ENCODE measurements around the gene GPR25. TPM values are rescaled to one million over a fixed set of nuclear protein-coding genes. Genes with fewer than 3 reads are reported as not detected.

Gene GPR25
- total and polyA plus RNA-seq, 10 of the 15 experiments (the other 5 are each of a cell fraction or from before 2014, with no cell fraction given): not detected

- TF ChIP-seq, protein P1, sequence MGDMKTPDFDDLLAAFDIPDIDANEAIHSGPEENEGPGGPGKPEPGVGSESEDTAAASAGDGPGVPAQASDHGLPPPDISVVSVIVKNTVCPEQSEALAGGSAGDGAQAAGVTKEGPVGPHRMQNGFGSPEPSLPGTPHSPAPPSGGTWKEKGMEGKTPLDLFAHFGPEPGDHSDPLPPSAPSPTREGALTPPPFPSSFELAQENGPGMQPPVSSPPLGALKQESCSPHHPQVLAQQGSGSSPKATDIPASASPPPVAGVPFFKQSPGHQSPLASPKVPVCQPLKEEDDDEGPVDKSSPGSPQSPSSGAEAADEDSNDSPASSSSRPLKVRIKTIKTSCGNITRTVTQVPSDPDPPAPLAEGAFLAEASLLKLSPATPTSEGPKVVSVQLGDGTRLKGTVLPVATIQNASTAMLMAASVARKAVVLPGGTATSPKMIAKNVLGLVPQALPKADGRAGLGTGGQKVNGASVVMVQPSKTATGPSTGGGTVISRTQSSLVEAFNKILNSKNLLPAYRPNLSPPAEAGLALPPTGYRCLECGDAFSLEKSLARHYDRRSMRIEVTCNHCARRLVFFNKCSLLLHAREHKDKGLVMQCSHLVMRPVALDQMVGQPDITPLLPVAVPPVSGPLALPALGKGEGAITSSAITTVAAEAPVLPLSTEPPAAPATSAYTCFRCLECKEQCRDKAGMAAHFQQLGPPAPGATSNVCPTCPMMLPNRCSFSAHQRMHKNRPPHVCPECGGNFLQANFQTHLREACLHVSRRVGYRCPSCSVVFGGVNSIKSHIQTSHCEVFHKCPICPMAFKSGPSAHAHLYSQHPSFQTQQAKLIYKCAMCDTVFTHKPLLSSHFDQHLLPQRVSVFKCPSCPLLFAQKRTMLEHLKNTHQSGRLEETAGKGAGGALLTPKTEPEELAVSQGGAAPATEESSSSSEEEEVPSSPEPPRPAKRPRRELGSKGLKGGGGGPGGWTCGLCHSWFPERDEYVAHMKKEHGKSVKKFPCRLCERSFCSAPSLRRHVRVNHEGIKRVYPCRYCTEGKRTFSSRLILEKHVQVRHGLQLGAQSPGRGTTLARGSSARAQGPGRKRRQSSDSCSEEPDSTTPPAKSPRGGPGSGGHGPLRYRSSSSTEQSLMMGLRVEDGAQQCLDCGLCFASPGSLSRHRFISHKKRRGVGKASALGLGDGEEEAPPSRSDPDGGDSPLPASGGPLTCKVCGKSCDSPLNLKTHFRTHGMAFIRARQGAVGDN (IDR thresholded peaks at IDR 0.05): peak; percentile 85
- TF ChIP-seq, protein P2, sequence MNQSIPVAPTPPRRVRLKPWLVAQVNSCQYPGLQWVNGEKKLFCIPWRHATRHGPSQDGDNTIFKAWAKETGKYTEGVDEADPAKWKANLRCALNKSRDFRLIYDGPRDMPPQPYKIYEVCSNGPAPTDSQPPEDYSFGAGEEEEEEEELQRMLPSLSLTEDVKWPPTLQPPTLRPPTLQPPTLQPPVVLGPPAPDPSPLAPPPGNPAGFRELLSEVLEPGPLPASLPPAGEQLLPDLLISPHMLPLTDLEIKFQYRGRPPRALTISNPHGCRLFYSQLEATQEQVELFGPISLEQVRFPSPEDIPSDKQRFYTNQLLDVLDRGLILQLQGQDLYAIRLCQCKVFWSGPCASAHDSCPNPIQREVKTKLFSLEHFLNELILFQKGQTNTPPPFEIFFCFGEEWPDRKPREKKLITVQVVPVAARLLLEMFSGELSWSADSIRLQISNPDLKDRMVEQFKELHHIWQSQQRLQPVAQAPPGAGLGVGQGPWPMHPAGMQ (IDR thresholded peaks at IDR 0.05; ENCODE audit: borderline replicate concordance): no peak
- TF ChIP-seq KAT2A (conservative IDR thresholded peaks at IDR 0.05; ENCODE audit: control insufficient read depth, low read depth, low read length) (no peak), PAX5 (IDR thresholded peaks at IDR 0.05; ENCODE audit: borderline replicate concordance, low read depth, low read length) (no peak), SREBF1 (IDR thresholded peaks at IDR 0.05; ENCODE audit: low read length) (no peak), CEBPB (IDR thresholded peaks at IDR 0.05; ENCODE audit: borderline replicate concordance in 1 of 2, low read depth in 2 of 2, low read length in 2 of 2) (no peak), YBX1 (IDR thresholded peaks at IDR 0.05) (no peak), NKRF (conservative IDR thresholded peaks at IDR 0.05) (no peak), BCL11A (IDR thresholded peaks at IDR 0.05; ENCODE audit: low read depth, low read length) (peak; percentile 13; the same call in 1 of the 2 replicates), USF1 (IDR thresholded peaks at IDR 0.05; ENCODE audit: borderline replicate concordance, extremely low read length, insufficient read depth, low read depth, low read length) (no peak), ZSCAN29 (IDR thresholded peaks at IDR 0.05) (no peak), MEF2A (IDR thresholded peaks at IDR 0.05; ENCODE audit: insufficient read depth, low read depth, low read length) (no peak)
- TF ChIP-seq, protein P3, sequence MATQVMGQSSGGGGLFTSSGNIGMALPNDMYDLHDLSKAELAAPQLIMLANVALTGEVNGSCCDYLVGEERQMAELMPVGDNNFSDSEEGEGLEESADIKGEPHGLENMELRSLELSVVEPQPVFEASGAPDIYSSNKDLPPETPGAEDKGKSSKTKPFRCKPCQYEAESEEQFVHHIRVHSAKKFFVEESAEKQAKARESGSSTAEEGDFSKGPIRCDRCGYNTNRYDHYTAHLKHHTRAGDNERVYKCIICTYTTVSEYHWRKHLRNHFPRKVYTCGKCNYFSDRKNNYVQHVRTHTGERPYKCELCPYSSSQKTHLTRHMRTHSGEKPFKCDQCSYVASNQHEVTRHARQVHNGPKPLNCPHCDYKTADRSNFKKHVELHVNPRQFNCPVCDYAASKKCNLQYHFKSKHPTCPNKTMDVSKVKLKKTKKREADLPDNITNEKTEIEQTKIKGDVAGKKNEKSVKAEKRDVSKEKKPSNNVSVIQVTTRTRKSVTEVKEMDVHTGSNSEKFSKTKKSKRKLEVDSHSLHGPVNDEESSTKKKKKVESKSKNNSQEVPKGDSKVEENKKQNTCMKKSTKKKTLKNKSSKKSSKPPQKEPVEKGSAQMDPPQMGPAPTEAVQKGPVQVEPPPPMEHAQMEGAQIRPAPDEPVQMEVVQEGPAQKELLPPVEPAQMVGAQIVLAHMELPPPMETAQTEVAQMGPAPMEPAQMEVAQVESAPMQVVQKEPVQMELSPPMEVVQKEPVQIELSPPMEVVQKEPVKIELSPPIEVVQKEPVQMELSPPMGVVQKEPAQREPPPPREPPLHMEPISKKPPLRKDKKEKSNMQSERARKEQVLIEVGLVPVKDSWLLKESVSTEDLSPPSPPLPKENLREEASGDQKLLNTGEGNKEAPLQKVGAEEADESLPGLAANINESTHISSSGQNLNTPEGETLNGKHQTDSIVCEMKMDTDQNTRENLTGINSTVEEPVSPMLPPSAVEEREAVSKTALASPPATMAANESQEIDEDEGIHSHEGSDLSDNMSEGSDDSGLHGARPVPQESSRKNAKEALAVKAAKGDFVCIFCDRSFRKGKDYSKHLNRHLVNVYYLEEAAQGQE (IDR thresholded peaks at IDR 0.05; ENCODE audit: low read depth, low read length): no peak
Observed at GRCh38 chr1:200907611-200908097, 34.9 kb downstream of the GPR25 start (continued).
